ENCODE measurements around the gene FSTL3. TPM values are rescaled to one million over a fixed set of nuclear protein-coding genes. Genes with fewer than 3 reads are reported as not detected.

FSTL3 gene
- total RNA-seq, 1 experiment from 2014 or later: 6.8 TPM

GRCh38 chr19:651991-652390 is 24.2 kb upstream of the FSTL3 start:
- H4K20me1 ChIP-seq (ENCODE audit: control insufficient read depth, insufficient read depth, insufficient read length): peaks cover 7% of the 10 kb centered on the region
- H3K79me2 ChIP-seq (ENCODE audit: insufficient read depth, low read length): peaks cover 32% of the 10 kb centered on the region

More at GRCh38 chr19:651991-652390, 24.2 kb upstream of the FSTL3 start:
- no peak overlapping the region for H2AK5ac ChIP-seq (ENCODE audit: insufficient read length, low read length)
- H2BK15ac ChIP-seq (ENCODE audit: low read depth, low read length): no peak overlapping the region
- no CpG with 5 or more reads among the region's 24 CpGs for WGBS (ENCODE audit: extremely low coverage, insufficient read length, low lambda C conversion rate)
- no peak for DNase-seq
- Mint-ChIP-seq H3K36me3 (ENCODE audit: insufficient read depth in 1 of 3, low read depth in 3 of 3) (peaks cover 7 to 26% (median 24%) of the 10 kb centered on the region in 3 experiments; a peak in 6 of 7 replicates), H3K27ac (no peak overlapping the region), H3K27me3 (ENCODE audit: low read depth) (no peaks in the 10 kb centered on the region), H3K4me3 (no peak overlapping the region), H3K4me1 (no peaks in the 10 kb centered on the region), H3K9me3 (no peaks in the 10 kb centered on the region; a peak in 2 of 5 replicates)
- H3K18ac ChIP-seq (ENCODE audit: insufficient read length, low read depth, low read length): no peak overlapping the region
- no peak overlapping the region for H3K14ac ChIP-seq (ENCODE audit: insufficient read depth, low read length)
- H2BK20ac ChIP-seq (ENCODE audit: low read depth, low read length, poor library complexity, severe bottlenecking): no peak overlapping the region
- no peak overlapping the region for H3K9ac ChIP-seq (ENCODE audit: extremely low read depth, insufficient read length, low read length)
- no peak overlapping the region for H2BK5ac ChIP-seq (ENCODE audit: insufficient read length, low read length)
- H3K4me1 ChIP-seq (ENCODE audit: insufficient read depth, low read length): no peaks in the 10 kb centered on the region
- no peak overlapping the region for H4K91ac ChIP-seq (ENCODE audit: insufficient read length, low read depth, low read length)
- H2BK12ac ChIP-seq (ENCODE audit: insufficient read length, low read depth, low read length): no peak overlapping the region
- no peak overlapping the region for H3K4ac ChIP-seq (ENCODE audit: low read depth, low read length)
- no peak overlapping the region for H3T11ph ChIP-seq (ENCODE audit: low read length)
- H4K5ac ChIP-seq (ENCODE audit: insufficient read length, low read depth, low read length): no peak overlapping the region
- TF ChIP-seq, protein P1, sequence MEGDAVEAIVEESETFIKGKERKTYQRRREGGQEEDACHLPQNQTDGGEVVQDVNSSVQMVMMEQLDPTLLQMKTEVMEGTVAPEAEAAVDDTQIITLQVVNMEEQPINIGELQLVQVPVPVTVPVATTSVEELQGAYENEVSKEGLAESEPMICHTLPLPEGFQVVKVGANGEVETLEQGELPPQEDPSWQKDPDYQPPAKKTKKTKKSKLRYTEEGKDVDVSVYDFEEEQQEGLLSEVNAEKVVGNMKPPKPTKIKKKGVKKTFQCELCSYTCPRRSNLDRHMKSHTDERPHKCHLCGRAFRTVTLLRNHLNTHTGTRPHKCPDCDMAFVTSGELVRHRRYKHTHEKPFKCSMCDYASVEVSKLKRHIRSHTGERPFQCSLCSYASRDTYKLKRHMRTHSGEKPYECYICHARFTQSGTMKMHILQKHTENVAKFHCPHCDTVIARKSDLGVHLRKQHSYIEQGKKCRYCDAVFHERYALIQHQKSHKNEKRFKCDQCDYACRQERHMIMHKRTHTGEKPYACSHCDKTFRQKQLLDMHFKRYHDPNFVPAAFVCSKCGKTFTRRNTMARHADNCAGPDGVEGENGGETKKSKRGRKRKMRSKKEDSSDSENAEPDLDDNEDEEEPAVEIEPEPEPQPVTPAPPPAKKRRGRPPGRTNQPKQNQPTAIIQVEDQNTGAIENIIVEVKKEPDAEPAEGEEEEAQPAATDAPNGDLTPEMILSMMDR (conservative IDR thresholded peaks at IDR 0.05): no peak
- no peak overlapping the region for H3K56ac ChIP-seq (ENCODE audit: insufficient read length, low read depth, low read length)
- H3K9me3 ChIP-seq (ENCODE audit: control insufficient read depth, low read depth, low read length): no peaks in the 10 kb centered on the region
- H3K27me3 ChIP-seq (ENCODE audit: insufficient read depth, low read length): no peaks in the 10 kb centered on the region
- H3K23me2 ChIP-seq (ENCODE audit: insufficient read length, low read depth, low read length, poor library complexity, severe bottlenecking): no peaks in the 10 kb centered on the region
- H2AFZ ChIP-seq (ENCODE audit: low read length): no peak overlapping the region
- H3K4me2 ChIP-seq (ENCODE audit: insufficient read depth, insufficient read length, low read length): no peak overlapping the region
- no peak overlapping the region for H3K27ac ChIP-seq (ENCODE audit: insufficient read length, low read depth, low read length)
- H4K8ac ChIP-seq (replicated peaks; ENCODE audit: insufficient read length, low read depth, low read length): no peak overlapping the region
- H2BK120ac ChIP-seq (ENCODE audit: low read depth, low read length, poor library complexity, severe bottlenecking): no peak overlapping the region
- H3K23ac ChIP-seq (ENCODE audit: insufficient read length, low read depth, low read length): no peak overlapping the region
- H3K79me1 ChIP-seq (ENCODE audit: insufficient read depth, low read depth, low read length, poor library complexity, severe bottlenecking): peaks cover 11% of the 10 kb centered on the region

Measured in H9 (cell line).